8988T (cell line): Measurements from ENCODE around the gene KRTAP25-1.

Source experiments
- DNase-seq: peaks from one replicate; pipeline ENCODE4 v3.0.0; 2011

KRTAP25-1 gene

DNA sequence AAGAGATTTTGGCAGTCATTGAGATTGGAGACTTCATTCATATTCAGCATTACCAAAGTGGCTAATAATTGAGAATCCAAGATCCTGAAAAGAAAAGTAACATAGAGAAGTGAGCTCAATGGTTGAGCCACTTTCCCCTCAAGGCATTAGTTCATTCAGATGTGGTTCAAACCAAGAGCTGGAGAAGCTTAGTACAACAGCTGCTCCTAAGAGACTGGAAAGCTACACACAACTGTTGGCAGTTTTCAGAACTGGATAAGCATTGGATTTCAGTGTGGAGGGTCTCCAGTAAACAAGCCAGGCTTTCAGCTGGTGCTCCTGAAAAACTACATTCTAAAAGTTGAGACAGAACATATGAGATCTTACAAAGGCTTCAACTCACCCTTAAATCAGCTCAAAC lies 44.3 kb downstream of the KRTAP25-1 start:
- no peak for DNase-seq

DNA sequence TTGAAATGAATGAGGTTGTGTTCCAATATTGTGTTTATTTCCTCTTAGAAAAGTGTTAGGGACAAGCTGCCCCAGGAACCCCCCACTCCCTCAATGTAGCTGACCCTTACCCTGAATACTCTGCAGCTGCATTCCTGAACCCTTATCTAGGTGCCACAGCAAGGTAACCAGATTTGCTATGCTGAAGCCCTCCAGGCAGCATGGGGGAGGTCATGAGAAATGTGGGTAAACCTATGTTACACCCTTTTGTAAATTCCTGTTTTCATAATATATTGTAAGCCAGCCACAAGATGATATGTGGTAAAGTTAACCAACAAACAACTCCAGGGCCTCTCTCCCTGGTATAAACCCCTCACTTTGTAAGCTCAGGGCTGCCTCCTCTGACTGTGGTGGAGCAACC lies 45.6 kb downstream of the KRTAP25-1 start:
- DNase-seq, result no peak

DNA sequence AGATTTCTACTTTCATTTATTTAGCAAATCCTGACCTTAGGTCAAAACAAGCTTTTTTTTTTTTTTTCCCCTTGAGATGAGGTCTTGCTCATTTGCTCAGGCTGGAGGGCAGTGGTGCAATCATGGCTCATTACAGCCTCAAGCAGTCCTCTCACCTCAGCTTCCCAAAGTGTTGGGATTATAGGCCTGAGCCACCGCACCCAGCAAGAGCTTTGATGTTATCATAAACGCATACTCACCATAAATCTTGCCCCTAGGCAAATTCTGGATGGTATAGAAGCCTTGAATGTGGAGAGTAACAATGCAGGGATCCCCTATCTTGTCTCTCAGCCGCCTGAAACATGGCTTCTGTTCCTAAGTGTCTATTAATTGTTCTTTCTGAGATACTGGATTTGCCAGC lies 48.7 kb downstream of the KRTAP25-1 start:
- DNase-seq, result no peak
